H9 (cell line): ENCODE results near the gene ACYP1. TPM values are rescaled to one million over a fixed set of nuclear protein-coding genes. Genes with fewer than 3 reads are reported as not detected.

Source experiments
- DNase-seq: peaks from one replicate; pipeline ENCODE4 v3.0.0-alpha.2; 2017
- H2AFZ ChIP-seq: one replicate; pipeline ENCODE4 v1.6.1; 2013; ENCODE audit warnings: mild to moderate bottlenecking, low read length, control low read depth, moderate library complexity
- H2AK5ac ChIP-seq: 2 replicates; pipeline ENCODE4 v1.6.1; 2013; ENCODE audit warnings: low read length, control low read depth, mixed read lengths; ENCODE audit not compliant: insufficient read length
- H2BK120ac ChIP-seq: one replicate; pipeline ENCODE4 v1.6.1; 2013; ENCODE audit warnings: low read depth, mild to moderate bottlenecking, low read length, control low read depth, inconsistent platforms; ENCODE audit not compliant: poor library complexity, severe bottlenecking
- H2BK12ac ChIP-seq: 2 replicates; pipeline ENCODE4 v1.6.1; 2013; ENCODE audit warnings: low read length, control low read depth, mixed read lengths, low read depth; ENCODE audit not compliant: insufficient read length
- H2BK15ac ChIP-seq: 2 replicates; pipeline ENCODE4 v1.6.1; 2013; ENCODE audit warnings: low read depth, low read length, control low read depth
- H2BK20ac ChIP-seq: one replicate; pipeline ENCODE4 v1.6.1; 2013; ENCODE audit warnings: low read depth, mild to moderate bottlenecking, low read length, control low read depth, inconsistent platforms; ENCODE audit not compliant: poor library complexity, severe bottlenecking
- H2BK5ac ChIP-seq: 2 replicates; pipeline ENCODE4 v1.6.1; 2013; ENCODE audit warnings: low read length, control low read depth, mixed read lengths; ENCODE audit not compliant: insufficient read length
- H3K14ac ChIP-seq: 2 replicates; pipeline ENCODE4 v1.6.1; 2013; ENCODE audit warnings: low read length, control low read depth; ENCODE audit not compliant: insufficient read depth
- H3K18ac ChIP-seq: 2 replicates; pipeline ENCODE4 v1.6.1; 2013; ENCODE audit warnings: low read depth, mild to moderate bottlenecking, mixed read lengths, low read length, control low read depth; ENCODE audit not compliant: insufficient read length
- H3K23ac ChIP-seq: 2 replicates; pipeline ENCODE4 v1.6.1; 2013; ENCODE audit warnings: low read length, control low read depth, mixed read lengths, low read depth; ENCODE audit not compliant: insufficient read length
- H3K23me2 ChIP-seq: 2 replicates; pipeline ENCODE4 v1.6.1; 2013; ENCODE audit warnings: low read depth, mild to moderate bottlenecking, mixed read lengths, low read length, control low read depth; ENCODE audit not compliant: insufficient read length, poor library complexity, severe bottlenecking
- H3K27ac ChIP-seq: 2 replicates; pipeline ENCODE4 v1.5.1; 2013; ENCODE audit warnings: low read length, control low read depth, mixed read lengths, low read depth; ENCODE audit not compliant: insufficient read length
- H3K27me3 ChIP-seq: 2 replicates; pipeline ENCODE4 v1.6.1; 2013; ENCODE audit warnings: low read length, control low read depth, inconsistent platforms; ENCODE audit not compliant: insufficient read depth
- H3K4ac ChIP-seq: 2 replicates; pipeline ENCODE4 v1.6.1; 2013; ENCODE audit warnings: low read depth, mild to moderate bottlenecking, control low read depth, inconsistent platforms, low read length, moderate library complexity
- H3K4me1 ChIP-seq: 2 replicates; pipeline ENCODE4 v1.6.1; 2013; ENCODE audit warnings: low read length, control low read depth, inconsistent platforms; ENCODE audit not compliant: insufficient read depth
- H3K4me2 ChIP-seq: 2 replicates; pipeline ENCODE4 v1.6.1; 2013; ENCODE audit warnings: low read length, control low read depth, mixed read lengths; ENCODE audit not compliant: insufficient read length, insufficient read depth
- H3K56ac ChIP-seq: 2 replicates; pipeline ENCODE4 v1.6.1; 2013; ENCODE audit warnings: low read depth, mild to moderate bottlenecking, mixed read lengths, low read length, control low read depth; ENCODE audit not compliant: insufficient read length
- H3K79me1 ChIP-seq: 2 replicates; pipeline ENCODE4 v1.6.1; 2013; ENCODE audit warnings: low read depth, mild to moderate bottlenecking, moderate library complexity, low read length, control low read depth, inconsistent platforms; ENCODE audit not compliant: insufficient read depth, poor library complexity, severe bottlenecking
- H3K79me2 ChIP-seq: 2 replicates; pipeline ENCODE4 v1.6.1; 2013; ENCODE audit warnings: low read length, control low read depth, inconsistent platforms; ENCODE audit not compliant: insufficient read depth
- H3K9ac ChIP-seq: 2 replicates; pipeline ENCODE4 v1.6.1; 2013; ENCODE audit warnings: low read length, control low read depth, mixed read lengths; ENCODE audit not compliant: insufficient read length; ENCODE audit errors: extremely low read depth
- H3K9me3 ChIP-seq: one replicate; pipeline ENCODE4 v1.6.1; 2013; ENCODE audit warnings: low read depth, low read length, inconsistent platforms; ENCODE audit not compliant: control insufficient read depth
- H3T11ph ChIP-seq: one replicate; pipeline ENCODE4 v1.6.1; 2013; ENCODE audit warnings: mild to moderate bottlenecking, low read length, control low read depth, inconsistent platforms
- H4K20me1 ChIP-seq: one replicate; pipeline ENCODE4 v1.6.1; 2013; ENCODE audit not compliant: control insufficient read depth, insufficient read length, insufficient read depth
- H4K5ac ChIP-seq: 2 replicates; pipeline ENCODE4 v1.6.1; 2013; ENCODE audit warnings: low read depth, mild to moderate bottlenecking, mixed read lengths, low read length, control low read depth; ENCODE audit not compliant: insufficient read length
- H4K8ac ChIP-seq: replicated peaks from 2 replicates; pipeline ENCODE4 v1.6.1; 2013; ENCODE audit warnings: low read length, control low read depth, mixed read lengths, low read depth; ENCODE audit not compliant: insufficient read length
- H4K91ac ChIP-seq: 2 replicates; pipeline ENCODE4 v1.6.1; 2013; ENCODE audit warnings: low read depth, mild to moderate bottlenecking, moderate library complexity, mixed read lengths, low read length, control low read depth; ENCODE audit not compliant: insufficient read length
- H3K27ac Mint-ChIP-seq, 3 experiments: 2 replicates in 2 of 3; 3 replicates in 1 of 3; pipeline ENCODE4 v1.8.0; 2020 to 2021; ENCODE audit warnings: mixed read lengths in 3 of 3, mild to moderate bottlenecking in 1 of 3, moderate library complexity in 1 of 3
- H3K27me3 Mint-ChIP-seq: 2 replicates; pipeline ENCODE4 v1.8.0; 2021; ENCODE audit warnings: low read depth, mild to moderate bottlenecking, moderate library complexity, mixed read lengths
- H3K36me3 Mint-ChIP-seq, 3 experiments: 2 replicates in 2 of 3; 3 replicates in 1 of 3; pipeline ENCODE4 v1.8.0; 2020 to 2021; ENCODE audit warnings: low read depth in 3 of 3, mixed read lengths in 3 of 3; ENCODE audit not compliant: insufficient read depth in 1 of 3
- H3K4me1 Mint-ChIP-seq, 2 experiments: 2 replicates each; pipeline ENCODE4 v1.8.0; 2020; ENCODE audit warnings: mixed read lengths in 2 of 2
- H3K4me3 Mint-ChIP-seq, 2 experiments: 2 replicates in 1 of 2; 3 replicates in 1 of 2; pipeline ENCODE4 v1.8.0; 2020 to 2021; ENCODE audit warnings: mild to moderate bottlenecking in 2 of 2, mixed read lengths in 2 of 2, moderate library complexity in 1 of 2
- H3K9me3 Mint-ChIP-seq, 2 experiments: 2 replicates in 1 of 2; 3 replicates in 1 of 2; pipeline ENCODE4 v1.8.0; 2020; ENCODE audit warnings: mild to moderate bottlenecking in 2 of 2, mixed read lengths in 2 of 2, moderate library complexity in 1 of 2
- whole genome bisulfite sequencing: extraction: QIAGEN DNeasy Blood & Tissue Kit; methylation state at CpG from one replicate; pipeline ENCODE4 v1.1.7; 2013; ENCODE audit warnings: missing lambda C conversion rate, low lambda C conversion rate, mixed read lengths; ENCODE audit not compliant: insufficient read length; ENCODE audit errors: extremely low coverage; 5-methylcytosine and 5-hydroxymethylcytosine counted together
- total RNA-seq: library from RNA; stranded (reverse); gene quantifications from 2 replicates; pipeline ENCODE4 v1.2.1, GENCODE V29; 2021
- TF ChIP-seq, protein P1 (sequence below): fragments of 200-600 bp; sonication (generic); conservative IDR thresholded peaks from 3 replicates; pipeline ENCODE4 v1.8.0; 2021; ENCODE audit warnings: antibody characterized with exemption, mild to moderate bottlenecking

ACYP1 gene
- total RNA-seq, 1 experiment from 2014 or later: 18.9 TPM

DNA sequence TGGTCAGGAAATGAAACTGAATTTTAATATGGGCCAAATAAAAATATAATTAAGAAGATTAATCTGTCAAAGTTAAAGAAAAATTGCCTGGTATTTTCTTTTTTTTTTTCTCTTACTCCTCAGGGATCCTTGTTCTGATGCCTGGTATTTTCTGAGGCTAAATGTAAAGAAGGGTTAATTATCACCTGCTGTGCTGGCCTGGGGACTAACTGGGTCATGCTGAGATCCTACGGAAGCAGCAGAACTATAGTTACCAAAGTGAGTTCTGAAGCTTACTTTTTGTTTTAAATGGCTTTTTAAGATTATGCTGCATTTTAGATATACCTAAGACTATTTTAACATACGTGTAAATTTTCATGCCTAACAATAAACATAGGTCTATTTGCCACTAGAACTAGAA lies 28.9 kb upstream of the ACYP1 start:
- WGBS: no CpG with 5 or more reads among the region's 2 CpGs
- Mint-ChIP-seq H3K36me3 (peaks cover 15 to 58% (median 53%) of the 10 kb centered on the region in 3 experiments; a peak in 6 of 7 replicates), H3K27ac (no peak overlapping the region)

More for the DNA sequence above, 28.9 kb upstream of the ACYP1 start:
- Histone ChIP-seq H2BK5ac (no peak overlapping the region), H3K4me1 (no peaks in the 10 kb centered on the region), H3T11ph (no peak overlapping the region), H3K4ac (no peak overlapping the region), H2BK12ac (no peak overlapping the region), H3K79me2 (no peaks in the 10 kb centered on the region), H4K20me1 (no peaks in the 10 kb centered on the region), H2BK20ac (no peak overlapping the region), H3K23ac (no peak overlapping the region), H4K5ac (no peak overlapping the region), H4K8ac (no peak overlapping the region), H3K18ac (no peak overlapping the region), H3K79me1 (no peaks in the 10 kb centered on the region), H3K56ac (no peak overlapping the region), H3K23me2 (no peaks in the 10 kb centered on the region), H2AFZ (no peak overlapping the region), H2BK15ac (no peak overlapping the region), H3K27ac (no peak overlapping the region), H4K91ac (no peak overlapping the region), H3K14ac (no peak overlapping the region), H2AK5ac (no peak overlapping the region), H2BK120ac (no peak overlapping the region), H3K4me2 (no peak overlapping the region), H3K27me3 (no peaks in the 10 kb centered on the region), H3K9ac (no peak overlapping the region), H3K9me3 (no peaks in the 10 kb centered on the region)
- DNase-seq: no peak
- Mint-ChIP-seq H3K9me3 (no peaks in the 10 kb centered on the region), H3K27me3 (no peaks in the 10 kb centered on the region), H3K4me3 (no peak overlapping the region), H3K4me1 (peaks cover 7 to 8% of the 10 kb centered on the region in 2 experiments)
- TF ChIP-seq, protein P1, sequence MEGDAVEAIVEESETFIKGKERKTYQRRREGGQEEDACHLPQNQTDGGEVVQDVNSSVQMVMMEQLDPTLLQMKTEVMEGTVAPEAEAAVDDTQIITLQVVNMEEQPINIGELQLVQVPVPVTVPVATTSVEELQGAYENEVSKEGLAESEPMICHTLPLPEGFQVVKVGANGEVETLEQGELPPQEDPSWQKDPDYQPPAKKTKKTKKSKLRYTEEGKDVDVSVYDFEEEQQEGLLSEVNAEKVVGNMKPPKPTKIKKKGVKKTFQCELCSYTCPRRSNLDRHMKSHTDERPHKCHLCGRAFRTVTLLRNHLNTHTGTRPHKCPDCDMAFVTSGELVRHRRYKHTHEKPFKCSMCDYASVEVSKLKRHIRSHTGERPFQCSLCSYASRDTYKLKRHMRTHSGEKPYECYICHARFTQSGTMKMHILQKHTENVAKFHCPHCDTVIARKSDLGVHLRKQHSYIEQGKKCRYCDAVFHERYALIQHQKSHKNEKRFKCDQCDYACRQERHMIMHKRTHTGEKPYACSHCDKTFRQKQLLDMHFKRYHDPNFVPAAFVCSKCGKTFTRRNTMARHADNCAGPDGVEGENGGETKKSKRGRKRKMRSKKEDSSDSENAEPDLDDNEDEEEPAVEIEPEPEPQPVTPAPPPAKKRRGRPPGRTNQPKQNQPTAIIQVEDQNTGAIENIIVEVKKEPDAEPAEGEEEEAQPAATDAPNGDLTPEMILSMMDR: no peak
